Endothelial cell of umbilical vein (primary cell): ENCODE results near the gene TMEM182.

ENCODE experiments used
- GATA2 ChIP-seq: IDR thresholded peaks from 2 replicates; pipeline ENCODE4 v1.7.0; 2011; ENCODE audit warnings: low read depth, mild to moderate bottlenecking, moderate library complexity, mixed read lengths, low read length; ENCODE audit not compliant: insufficient read length, insufficient read depth
- MAX ChIP-seq: IDR thresholded peaks from 2 replicates; pipeline ENCODE4 v1.6.1; 2011; ENCODE audit not compliant: insufficient read depth, insufficient read length
- POLR2AphosphoS5 ChIP-seq: IDR thresholded peaks from 2 replicates; pipeline ENCODE4 v1.6.1; 2012; ENCODE audit warnings: low read depth, mild to moderate bottlenecking, control low read depth, low read length, moderate library complexity; ENCODE audit not compliant: insufficient read depth
- TF ChIP-seq, protein P1 (sequence below), 2 donors: IDR thresholded peaks; 1 replicate in 1 of 2; 2 replicates in 1 of 2; pipeline ENCODE4 v1.5.1; 2011; ENCODE audit warnings: low read length in 2 of 2, mild to moderate bottlenecking in 2 of 2, moderate library complexity in 2 of 2, control low read depth in 1 of 2, inconsistent platforms in 1 of 2, low read depth in 1 of 2; ENCODE audit not compliant: insufficient read depth in 1 of 2; ENCODE audit errors: extremely low read depth in 1 of 2

DNA sequence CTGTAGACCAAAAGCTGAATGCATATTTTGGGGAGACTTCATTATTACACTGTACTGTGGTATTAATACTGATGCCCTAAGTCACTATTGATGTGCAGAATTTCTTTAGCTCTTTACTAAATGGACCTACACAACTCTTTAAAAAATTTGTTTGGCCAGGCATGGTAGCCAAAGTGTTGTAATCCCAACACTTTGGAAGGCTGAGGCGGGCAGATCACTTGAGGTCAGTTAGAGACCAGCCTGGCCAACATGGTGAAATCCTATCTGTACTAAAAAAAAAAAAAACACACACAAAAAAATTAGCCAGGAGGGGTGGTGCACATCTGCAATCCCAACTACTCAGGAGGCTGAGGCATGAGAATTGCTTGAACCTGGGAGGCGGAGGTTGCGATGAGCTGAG, 6.4 kb downstream of the TMEM182 start:
- TF ChIP-seq POLR2AphosphoS5 (no peak), MAX (no peak), GATA2 (no peak)
- TF ChIP-seq, protein P1, sequence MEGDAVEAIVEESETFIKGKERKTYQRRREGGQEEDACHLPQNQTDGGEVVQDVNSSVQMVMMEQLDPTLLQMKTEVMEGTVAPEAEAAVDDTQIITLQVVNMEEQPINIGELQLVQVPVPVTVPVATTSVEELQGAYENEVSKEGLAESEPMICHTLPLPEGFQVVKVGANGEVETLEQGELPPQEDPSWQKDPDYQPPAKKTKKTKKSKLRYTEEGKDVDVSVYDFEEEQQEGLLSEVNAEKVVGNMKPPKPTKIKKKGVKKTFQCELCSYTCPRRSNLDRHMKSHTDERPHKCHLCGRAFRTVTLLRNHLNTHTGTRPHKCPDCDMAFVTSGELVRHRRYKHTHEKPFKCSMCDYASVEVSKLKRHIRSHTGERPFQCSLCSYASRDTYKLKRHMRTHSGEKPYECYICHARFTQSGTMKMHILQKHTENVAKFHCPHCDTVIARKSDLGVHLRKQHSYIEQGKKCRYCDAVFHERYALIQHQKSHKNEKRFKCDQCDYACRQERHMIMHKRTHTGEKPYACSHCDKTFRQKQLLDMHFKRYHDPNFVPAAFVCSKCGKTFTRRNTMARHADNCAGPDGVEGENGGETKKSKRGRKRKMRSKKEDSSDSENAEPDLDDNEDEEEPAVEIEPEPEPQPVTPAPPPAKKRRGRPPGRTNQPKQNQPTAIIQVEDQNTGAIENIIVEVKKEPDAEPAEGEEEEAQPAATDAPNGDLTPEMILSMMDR (IDR thresholded peaks at IDR 0.05; ENCODE audit: extremely low read depth in 1 of 2, insufficient read depth in 1 of 2, low read depth in 1 of 2, low read length in 2 of 2), result no peak
